Gastrocnemius medialis (tissue), 4 donors: ENCODE results near the gene TNPO3. TPM values are rescaled to one million over a fixed set of nuclear protein-coding genes. Genes with fewer than 3 reads are reported as not detected.
A peak's percentile ranks its signal among the peaks of the same experiment; 100 is the strongest.
"Not testable (repeated sequence)": the region's sequence is repeated elsewhere in the genome, so short reads cannot be mapped to it uniquely, and the experiment has no call there.

Source experiments
- ATAC-seq, 2 donors: fragments of 150-250 bp; one replicate each; pipeline ENCODE4 v1.9.1; 2016
- DNase-seq, 2 donors: peaks; one replicate each; pipeline ENCODE4 v3.0.0-alpha.2; 2019
- H3K27ac ChIP-seq, 4 donors: fragments of 200-600 bp; sonication (generic); 1 replicate in 1 of 4; 2 replicates in 3 of 4; pipeline ENCODE4 v1.5.1; 2016 to 2018; ENCODE audit warnings: mild to moderate bottlenecking in 2 of 4, moderate library complexity in 1 of 4
- H3K27me3 ChIP-seq, 3 donors: fragments of 200-600 bp; sonication (generic) in 2 of 3; 1 replicate in 1 of 3; 2 replicates in 2 of 3; pipeline versions ENCODE4 v1.5.1 to v1.6.0; 2016 to 2019; ENCODE audit warnings: mild to moderate bottlenecking in 1 of 3, moderate library complexity in 1 of 3
- H3K36me3 ChIP-seq, 2 donors: fragments of 200-600 bp; sonication (generic) in 1 of 2; one replicate each; pipeline ENCODE4 v1.5.1; 2017 to 2018
- H3K4me1 ChIP-seq, 2 donors: fragments of 200-600 bp; sonication (generic) in 1 of 2; one replicate each; pipeline ENCODE4 v1.5.1; 2016 to 2017; ENCODE audit warnings: mild to moderate bottlenecking in 2 of 2
- H3K4me3 ChIP-seq, 4 donors: fragments of 200-600 bp; sonication (generic) in 3 of 4; 1 replicate in 1 of 4; 2 replicates in 3 of 4; pipeline ENCODE4 v1.5.1; 2016 to 2019; ENCODE audit warnings: mild to moderate bottlenecking in 2 of 4
- H3K9me3 ChIP-seq, 3 donors: fragments of 200-600 bp; sonication (generic) in 2 of 3; 1 replicate in 1 of 3; 2 replicates in 2 of 3; pipeline ENCODE4 v1.5.1; 2016 to 2019
- CTCF ChIP-seq, 5 experiments: fragments of 450-650 bp in 3 of 5; fragments of 200-600 bp in 2 of 5; sonication (generic) in 2 of 5; IDR thresholded peaks in 4 of 5; conservative IDR thresholded peaks in 1 of 5; 1 replicate in 4 of 5; 2 replicates in 1 of 5; pipeline ENCODE4 v1.5.1; 2016 to 2019; ENCODE audit warnings: antibody characterized with exemption in 5 of 5, mild to moderate bottlenecking in 3 of 5, moderate library complexity in 3 of 5
- POLR2A ChIP-seq, 2 donors: fragments of 450-650 bp; IDR thresholded peaks; one replicate each; pipeline ENCODE4 v1.6.1; 2017; ENCODE audit warnings: antibody characterized with exemption in 2 of 2, mild to moderate bottlenecking in 2 of 2, moderate library complexity in 2 of 2
- in situ Hi-C, 4 donors: fragments of 200-750 bp; cut with MboI; loops; one replicate each; pipeline versions ENCODE4 v1.15.0 to v1.8.0; 2017; ENCODE audit warnings: low sequenced_read_pairs in 4 of 4
- intact Hi-C: fragments of 100-400 bp; cut with DNase I; formaldehyde crosslinking; loops from one replicate; pipeline ENCODE4 v1.15.1; 2023; ENCODE audit warnings: low total_unique reads
- total RNA-seq, 4 donors: library from RNA; depleted of rRNA; stranded (reverse); fragments of >200 nt; gene quantifications; one replicate each; pipeline versions ENCODE4 v1.1.0 to v1.2.3, GENCODE V29; 2016

The TNPO3 gene
- total RNA-seq, 4 donors from 2014 or later: 39.1 to 50.9 (median 50.5) TPM

- no peak for TF ChIP-seq CTCF (IDR thresholded peaks at IDR 0.05 in 4 of 5, conservative IDR thresholded peaks at IDR 0.05 in 1 of 5)
- TF ChIP-seq POLR2A (IDR thresholded peaks at IDR 0.05): no peak
- H3K9me3 ChIP-seq: no peaks in the 10 kb centered on the region
- intact Hi-C loops (loop anchor here (5.0 kb wide), 1 partner anchor 713 kb away; the partner anchor contains the start of gene RBM28), in situ Hi-C loops (no loop called here)
- H3K27ac ChIP-seq: peak overlapping the region; percentile 90 to 98 (median 96)
- DNase-seq: no peak
- H3K4me3 ChIP-seq: peak overlapping the region; percentile 75 to 97 (median 91)
- no peaks in the 10 kb centered on the region for H3K27me3 ChIP-seq
- peaks cover 19 to 30% of the 10 kb centered on the region in 2 donors for H3K4me1 ChIP-seq
- H3K36me3 ChIP-seq: peaks cover 0 to 4% of the 10 kb centered on the region in 2 donors
- peak; percentile 27 to 48 for ATAC-seq
Measured at GRCh38 chr7:129055294-129055816, 444 bp upstream of the TNPO3 start.

DNA sequence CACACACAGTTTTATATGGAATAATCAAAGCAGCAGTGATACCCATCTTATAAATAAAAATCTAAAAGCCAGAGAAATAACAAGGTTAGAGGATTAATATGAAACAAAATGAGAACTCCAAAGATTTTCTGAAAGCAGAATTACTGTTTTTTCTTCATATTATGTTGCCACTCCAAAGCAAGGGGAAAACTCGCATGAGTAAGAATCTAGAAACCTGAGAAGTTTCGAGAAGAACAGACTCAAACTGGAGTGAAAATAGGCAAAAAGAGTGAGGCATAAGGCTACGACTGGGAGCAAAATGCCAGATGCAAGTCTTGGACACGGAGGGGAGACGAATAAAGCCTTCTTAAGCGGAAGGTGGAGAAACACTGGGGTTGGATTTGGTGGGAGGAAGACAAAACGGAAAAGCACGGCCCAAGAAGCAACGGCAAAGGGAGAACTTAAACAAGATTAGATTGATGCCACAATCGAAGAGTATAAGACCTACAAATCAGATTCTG is 923 bp downstream of the TNPO3 start:
- intact Hi-C loops (no loop called here), in situ Hi-C loops (no loop called here)
- DNase-seq (no peak), ATAC-seq (no peak)
- Histone ChIP-seq H3K4me1 (peaks cover 21 to 30% of the 10 kb centered on the region in 2 donors), H3K4me3 (peak overlapping the region; percentile 75 to 97 (median 91)), H3K27me3 (no peaks in the 10 kb centered on the region), H3K27ac (peak overlapping the region; percentile 90 to 98 (median 96)), H3K9me3 (no peaks in the 10 kb centered on the region), H3K36me3 (peaks cover 0 to 4% of the 10 kb centered on the region in 2 donors)
- TF ChIP-seq CTCF (IDR thresholded peaks at IDR 0.05 in 4 of 5, conservative IDR thresholded peaks at IDR 0.05 in 1 of 5) (no peak), POLR2A (IDR thresholded peaks at IDR 0.05) (no peak)

DNA sequence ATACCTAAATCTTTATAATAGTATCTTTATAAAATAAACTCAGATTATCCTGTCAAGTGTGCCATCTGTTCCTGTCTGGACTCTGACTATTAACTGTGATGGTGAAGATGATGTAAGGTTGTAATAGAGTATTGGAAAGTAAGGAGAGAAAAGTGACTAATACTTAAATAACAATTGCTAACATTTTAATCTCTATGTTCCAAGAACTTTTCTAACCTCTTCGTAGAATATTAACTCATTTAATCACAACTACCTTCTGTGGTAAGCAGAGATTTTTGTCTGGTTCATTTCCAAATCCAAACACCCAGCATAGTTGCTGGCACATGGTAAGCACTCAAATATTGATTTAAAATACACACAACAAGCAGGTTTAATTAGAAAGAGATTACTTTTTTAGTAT is 2.5 kb downstream of the TNPO3 start:
- Histone ChIP-seq H3K9me3 (no peaks in the 10 kb centered on the region), H3K36me3 (peaks cover 0 to 4% of the 10 kb centered on the region in 2 donors), H3K27me3 (no peaks in the 10 kb centered on the region), H3K27ac (no peak overlapping the region), H3K4me1 (peaks cover 27 to 30% of the 10 kb centered on the region in 2 donors), H3K4me3 (no peak overlapping the region)
- in situ Hi-C loops: no loop called here
- ATAC-seq (no peak), DNase-seq (no peak)
- intact Hi-C loops: no loop called here
- TF ChIP-seq POLR2A (IDR thresholded peaks at IDR 0.05) (no peak), CTCF (IDR thresholded peaks at IDR 0.05 in 4 of 5, conservative IDR thresholded peaks at IDR 0.05 in 1 of 5) (no peak)

DNA sequence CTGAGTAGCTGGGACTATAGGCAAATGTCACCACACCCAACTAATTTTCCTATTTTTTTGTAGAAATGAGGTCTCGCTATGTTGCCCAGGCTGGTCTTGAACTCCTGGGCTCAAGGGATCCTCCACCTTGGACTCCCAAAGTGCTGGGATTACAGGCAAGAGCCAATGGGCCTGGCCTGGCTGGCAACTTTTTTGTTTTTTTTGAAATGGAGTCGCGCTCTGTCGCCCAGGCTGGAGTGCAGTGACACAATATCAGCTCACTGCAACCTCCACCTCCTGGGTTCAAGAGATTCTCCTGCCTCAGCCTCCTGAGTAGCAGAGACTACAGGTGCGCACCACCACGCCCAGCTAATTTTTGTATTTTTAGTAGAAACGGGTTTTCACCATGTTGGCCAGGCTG is 3.5 kb downstream of the TNPO3 start:
- in situ Hi-C loops, H3K27ac ChIP-seq, DNase-seq, H3K4me3 ChIP-seq, intact Hi-C loops, H3K27me3 ChIP-seq, ATAC-seq, H3K9me3 ChIP-seq, H3K36me3 ChIP-seq: not testable (repeated sequence)
- peaks cover 27 to 30% of the 10 kb centered on the region in 2 donors for H3K4me1 ChIP-seq

- TF ChIP-seq POLR2A (IDR thresholded peaks at IDR 0.05): no peak
- no peak for TF ChIP-seq CTCF (IDR thresholded peaks at IDR 0.05 in 4 of 5, conservative IDR thresholded peaks at IDR 0.05 in 1 of 5)
- Histone ChIP-seq H3K9me3 (no peaks in the 10 kb centered on the region), H3K36me3 (peaks cover 0 to 4% of the 10 kb centered on the region in 2 donors), H3K4me1 (peaks cover 17 to 25% of the 10 kb centered on the region in 2 donors), H3K27me3 (no peaks in the 10 kb centered on the region), H3K4me3 (no peak overlapping the region), H3K27ac (no peak overlapping the region)
- in situ Hi-C loops: no loop called here
- ATAC-seq: no peak
- no peak for DNase-seq
- intact Hi-C loops: no loop called here
Measured at GRCh38 chr7:129047761-129048160, 7.2 kb downstream of the TNPO3 start.
